Gastrocnemius medialis (tissue), 4 donors: ENCODE results near the gene GUK1.

Source experiments
- CTCF ChIP-seq, 5 experiments: fragments of 450-650 bp in 3 of 5; fragments of 200-600 bp in 2 of 5; sonication (generic) in 2 of 5; IDR thresholded peaks in 4 of 5; conservative IDR thresholded peaks in 1 of 5; 1 replicate in 4 of 5; 2 replicates in 1 of 5; pipeline ENCODE4 v1.5.1; 2016 to 2019; ENCODE audit warnings: antibody characterized with exemption in 5 of 5, mild to moderate bottlenecking in 3 of 5, moderate library complexity in 3 of 5
- POLR2A ChIP-seq, 2 donors: fragments of 450-650 bp; IDR thresholded peaks; one replicate each; pipeline ENCODE4 v1.6.1; 2017; ENCODE audit warnings: antibody characterized with exemption in 2 of 2, mild to moderate bottlenecking in 2 of 2, moderate library complexity in 2 of 2

GRCh38 chr1:228095161-228095560 lies 44.9 kb upstream of the GUK1 start:
- TF ChIP-seq CTCF (IDR thresholded peaks at IDR 0.05 in 4 of 5, conservative IDR thresholded peaks at IDR 0.05 in 1 of 5): no peak
- TF ChIP-seq POLR2A (IDR thresholded peaks at IDR 0.05): no peak
